SK-N-SH treated with all-trans-retinoic acid at 6 μM for 48 hours (cell line): ENCODE data around the gene GNPTG.

Experiments
- ATAC-seq: fragments of 200-7000 bp; cut with Tn5 transposase; 3 replicates; pipeline ENCODE4 v1.9.1; 2020; ENCODE audit warnings: mild to moderate bottlenecking, moderate library complexity
- CREB5 ChIP-seq: fragments of 250-450 bp; sonication (Bioruptor Pico); IDR thresholded peaks from 2 replicates; pipeline ENCODE4 v1.5.1; 2020; ENCODE audit warnings: low read depth, mild to moderate bottlenecking, moderate library complexity
- CSDC2 ChIP-seq: fragments of 250-450 bp; sonication (Bioruptor Pico); IDR thresholded peaks from 2 replicates; pipeline ENCODE4 v1.5.0; 2020; ENCODE audit warnings: mild to moderate bottlenecking, moderate library complexity
- ESRRG ChIP-seq: fragments of 250-450 bp; sonication (Bioruptor Pico); IDR thresholded peaks from 2 replicates; pipeline ENCODE4 v1.6.1; 2021; ENCODE audit warnings: mild to moderate bottlenecking
- GLIS3 ChIP-seq: fragments of 250-450 bp; sonication (Bioruptor Pico); IDR thresholded peaks from 2 replicates; pipeline ENCODE4 v1.5.0; 2020; ENCODE audit warnings: mild to moderate bottlenecking, moderate library complexity
- ISL1 ChIP-seq: fragments of 250-450 bp; sonication (Bioruptor Pico); IDR thresholded peaks from 2 replicates; pipeline ENCODE4 v2.1.2; 2022; ENCODE audit warnings: mild to moderate bottlenecking, moderate library complexity
- OSR1 ChIP-seq: fragments of 250-450 bp; sonication (Bioruptor Pico); IDR thresholded peaks from 2 replicates; pipeline ENCODE4 v1.8.0; 2022; ENCODE audit warnings: moderate library complexity, mild to moderate bottlenecking, inconsistent platforms
- PPARA ChIP-seq: fragments of 250-450 bp; sonication (Bioruptor Pico); IDR thresholded peaks from 2 replicates; pipeline ENCODE4 v1.5.0; 2020; ENCODE audit warnings: mild to moderate bottlenecking, borderline replicate concordance
- RARB ChIP-seq: fragments of 250-450 bp; sonication (Bioruptor Pico); IDR thresholded peaks from 2 replicates; pipeline ENCODE4 v1.8.0; 2021; ENCODE audit warnings: mild to moderate bottlenecking, moderate library complexity
- SNAI2 ChIP-seq: fragments of 250-450 bp; sonication (Bioruptor Pico); IDR thresholded peaks from 2 replicates; pipeline ENCODE4 v1.5.0; 2020; ENCODE audit warnings: mild to moderate bottlenecking, moderate library complexity
- TCF4 ChIP-seq: fragments of 250-450 bp; sonication (Bioruptor Pico); IDR thresholded peaks from 2 replicates; pipeline ENCODE4 v1.8.0; 2021; ENCODE audit warnings: mild to moderate bottlenecking, moderate library complexity, borderline replicate concordance
- TOX ChIP-seq: fragments of 250-450 bp; sonication (Bioruptor Pico); IDR thresholded peaks from 2 replicates; pipeline ENCODE4 v1.8.0; 2021; ENCODE audit warnings: mild to moderate bottlenecking, moderate library complexity, borderline replicate concordance
- TSHZ2 ChIP-seq: fragments of 250-450 bp; sonication (Bioruptor Pico); IDR thresholded peaks from 2 replicates; pipeline ENCODE4 v1.5.0; 2020; ENCODE audit warnings: mild to moderate bottlenecking, moderate library complexity
- ZC3H10 ChIP-seq: fragments of 250-450 bp; sonication (Bioruptor Pico); IDR thresholded peaks from 2 replicates; pipeline ENCODE4 v1.5.1; 2021; ENCODE audit warnings: mild to moderate bottlenecking, moderate library complexity
- ZFP3 ChIP-seq: fragments of 250-450 bp; sonication (Bioruptor Pico); IDR thresholded peaks from 2 replicates; pipeline ENCODE4 v1.5.0; 2020; ENCODE audit warnings: mild to moderate bottlenecking, moderate library complexity
- ZFP30 ChIP-seq: fragments of 450-650 bp; formaldehyde crosslinking; IDR thresholded peaks from 2 replicates; pipeline ENCODE4 v1.5.0; 2022; ENCODE audit warnings: mild to moderate bottlenecking, moderate library complexity
- ZNF565 ChIP-seq: fragments of 450-650 bp; formaldehyde crosslinking; conservative IDR thresholded peaks from 2 replicates; pipeline ENCODE4 v1.5.0; 2020; ENCODE audit warnings: low read depth, mild to moderate bottlenecking, moderate library complexity
- ZNF70 ChIP-seq: fragments of 450-650 bp; formaldehyde crosslinking; IDR thresholded peaks from 2 replicates; pipeline ENCODE4 v1.5.0; 2020; ENCODE audit warnings: mild to moderate bottlenecking, moderate library complexity
- ZNF8 ChIP-seq: fragments of 450-650 bp; formaldehyde crosslinking; IDR thresholded peaks from 2 replicates; pipeline ENCODE4 v1.5.0; 2020; ENCODE audit warnings: mild to moderate bottlenecking, moderate library complexity
- TF ChIP-seq, protein P1 (sequence below): fragments of 250-450 bp; sonication (Bioruptor Pico); IDR thresholded peaks from 2 replicates; pipeline ENCODE4 v1.8.0; 2021; ENCODE audit warnings: low read depth, mild to moderate bottlenecking, moderate library complexity, borderline replicate concordance
- TF ChIP-seq, protein P2 (sequence below): fragments of 250-450 bp; sonication (Bioruptor Pico); IDR thresholded peaks from 2 replicates; pipeline ENCODE4 v1.8.0; 2020; ENCODE audit warnings: mild to moderate bottlenecking, moderate library complexity, borderline replicate concordance

GNPTG gene

GRCh38 chr16:1330931-1331711, 20.6 kb upstream of the GNPTG start:
- TF ChIP-seq TOX (CRISPR knock-in tag), result no peak
- TF ChIP-seq ZNF70 (CRISPR knock-in tag), result no peak
- no peak for TF ChIP-seq ZNF565
- no peak for TF ChIP-seq CSDC2 (CRISPR knock-in tag)
- TF ChIP-seq, protein P1, sequence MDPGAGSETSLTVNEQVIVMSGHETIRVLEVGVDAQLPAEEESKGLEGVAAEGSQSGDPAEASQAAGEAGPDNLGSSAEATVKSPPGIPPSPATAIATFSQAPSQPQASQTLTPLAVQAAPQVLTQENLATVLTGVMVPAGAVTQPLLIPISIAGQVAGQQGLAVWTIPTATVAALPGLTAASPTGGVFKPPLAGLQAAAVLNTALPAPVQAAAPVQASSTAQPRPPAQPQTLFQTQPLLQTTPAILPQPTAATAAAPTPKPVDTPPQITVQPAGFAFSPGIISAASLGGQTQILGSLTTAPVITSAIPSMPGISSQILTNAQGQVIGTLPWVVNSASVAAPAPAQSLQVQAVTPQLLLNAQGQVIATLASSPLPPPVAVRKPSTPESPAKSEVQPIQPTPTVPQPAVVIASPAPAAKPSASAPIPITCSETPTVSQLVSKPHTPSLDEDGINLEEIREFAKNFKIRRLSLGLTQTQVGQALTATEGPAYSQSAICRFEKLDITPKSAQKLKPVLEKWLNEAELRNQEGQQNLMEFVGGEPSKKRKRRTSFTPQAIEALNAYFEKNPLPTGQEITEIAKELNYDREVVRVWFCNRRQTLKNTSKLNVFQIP (CRISPR knock-in tag), result no peak
- TF ChIP-seq ZNF8 (CRISPR knock-in tag), result no peak
- TF ChIP-seq ISL1 (CRISPR knock-in tag), result no peak
- no peak for TF ChIP-seq ESRRG (CRISPR knock-in tag)
- no peak for TF ChIP-seq CREB5 (CRISPR knock-in tag)
- no peak for TF ChIP-seq ZFP3 (CRISPR knock-in tag)
- TF ChIP-seq SNAI2 (CRISPR knock-in tag), result no peak
- no peak for ATAC-seq

GRCh38 chr16:1331712-1332617, 19.8 kb upstream of the GNPTG start:
- peak; percentile 31 for ATAC-seq
- TF ChIP-seq TSHZ2 (CRISPR knock-in tag) (no peak), ZC3H10 (no peak), SNAI2 (CRISPR knock-in tag) (no peak), CSDC2 (CRISPR knock-in tag) (no peak), TCF4 (CRISPR knock-in tag) (no peak), RARB (CRISPR knock-in tag) (no peak), PPARA (no peak), ZFP30 (CRISPR knock-in tag) (no peak), CREB5 (CRISPR knock-in tag) (no peak), GLIS3 (CRISPR knock-in tag) (no peak), ISL1 (CRISPR knock-in tag) (no peak), ZNF70 (CRISPR knock-in tag) (no peak)
- TF ChIP-seq, protein P2, sequence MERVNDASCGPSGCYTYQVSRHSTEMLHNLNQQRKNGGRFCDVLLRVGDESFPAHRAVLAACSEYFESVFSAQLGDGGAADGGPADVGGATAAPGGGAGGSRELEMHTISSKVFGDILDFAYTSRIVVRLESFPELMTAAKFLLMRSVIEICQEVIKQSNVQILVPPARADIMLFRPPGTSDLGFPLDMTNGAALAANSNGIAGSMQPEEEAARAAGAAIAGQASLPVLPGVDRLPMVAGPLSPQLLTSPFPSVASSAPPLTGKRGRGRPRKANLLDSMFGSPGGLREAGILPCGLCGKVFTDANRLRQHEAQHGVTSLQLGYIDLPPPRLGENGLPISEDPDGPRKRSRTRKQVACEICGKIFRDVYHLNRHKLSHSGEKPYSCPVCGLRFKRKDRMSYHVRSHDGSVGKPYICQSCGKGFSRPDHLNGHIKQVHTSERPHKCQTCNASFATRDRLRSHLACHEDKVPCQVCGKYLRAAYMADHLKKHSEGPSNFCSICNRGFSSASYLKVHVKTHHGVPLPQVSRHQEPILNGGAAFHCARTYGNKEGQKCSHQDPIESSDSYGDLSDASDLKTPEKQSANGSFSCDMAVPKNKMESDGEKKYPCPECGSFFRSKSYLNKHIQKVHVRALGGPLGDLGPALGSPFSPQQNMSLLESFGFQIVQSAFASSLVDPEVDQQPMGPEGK (CRISPR knock-in tag), result no peak

DNA sequence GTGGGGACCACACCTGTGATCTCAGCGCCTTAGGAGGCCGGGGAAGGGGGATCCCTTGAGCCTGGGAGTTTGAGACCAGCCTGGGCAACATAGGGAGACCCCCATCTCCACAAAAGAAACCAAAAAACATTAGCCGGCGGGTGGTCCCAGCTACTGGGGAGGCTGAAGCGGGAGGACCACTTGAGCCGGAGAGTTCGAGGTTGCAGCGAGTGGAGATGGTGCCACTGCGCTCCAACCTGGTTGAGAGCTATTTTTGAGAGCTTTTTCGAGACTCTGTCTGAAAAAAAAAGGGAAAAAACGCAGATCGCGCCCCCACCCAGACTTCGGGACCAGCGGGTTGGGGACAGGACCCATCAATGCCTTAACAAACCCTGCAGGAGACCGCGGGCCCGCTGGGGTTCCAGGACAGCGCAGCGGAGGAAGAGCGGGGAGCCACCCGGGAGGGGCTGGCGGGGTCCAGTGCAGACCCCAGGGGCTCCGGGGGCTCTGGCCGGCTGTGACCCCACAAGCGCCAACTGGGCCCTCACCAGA, 19.0 kb upstream of the GNPTG start:
- ATAC-seq, result no peak
- TF ChIP-seq CREB5 (CRISPR knock-in tag) (no peak), TCF4 (CRISPR knock-in tag) (no peak), SNAI2 (CRISPR knock-in tag) (no peak), ZC3H10 (no peak), ZNF8 (CRISPR knock-in tag) (no peak), TOX (CRISPR knock-in tag) (no peak), OSR1 (CRISPR knock-in tag) (no peak), ZFP30 (CRISPR knock-in tag) (no peak), ZNF70 (CRISPR knock-in tag) (no peak), ZFP3 (CRISPR knock-in tag) (no peak)
- TF ChIP-seq, protein P1 (CRISPR knock-in tag), result no peak
